NT2/D1 (cell line): ENCODE data around the gene MMP7.

Source experiments
- SUZ12 ChIP-seq: IDR thresholded peaks from 2 replicates; pipeline ENCODE4 v1.6.1; 2011; ENCODE audit not compliant: insufficient read length, insufficient read depth; ENCODE audit errors: extremely low read depth
- ZNF274 ChIP-seq: IDR thresholded peaks from 2 replicates; pipeline ENCODE4 v1.6.1; 2011; ENCODE audit warnings: mild to moderate bottlenecking, low read depth, low read length

- no peak for TF ChIP-seq ZNF274
- no peak for TF ChIP-seq SUZ12
Observed at GRCh38 chr11:102545701-102546100, 15.2 kb upstream of the MMP7 start.
